Measurements from ENCODE around the gene XXYLT1. TPM values are rescaled to one million over a fixed set of nuclear protein-coding genes. Genes with fewer than 3 reads are reported as not detected.

XXYLT1 gene
- total RNA-seq, 2 donors from 2014 or later, result 1.3 to 4.2 TPM

DNA sequence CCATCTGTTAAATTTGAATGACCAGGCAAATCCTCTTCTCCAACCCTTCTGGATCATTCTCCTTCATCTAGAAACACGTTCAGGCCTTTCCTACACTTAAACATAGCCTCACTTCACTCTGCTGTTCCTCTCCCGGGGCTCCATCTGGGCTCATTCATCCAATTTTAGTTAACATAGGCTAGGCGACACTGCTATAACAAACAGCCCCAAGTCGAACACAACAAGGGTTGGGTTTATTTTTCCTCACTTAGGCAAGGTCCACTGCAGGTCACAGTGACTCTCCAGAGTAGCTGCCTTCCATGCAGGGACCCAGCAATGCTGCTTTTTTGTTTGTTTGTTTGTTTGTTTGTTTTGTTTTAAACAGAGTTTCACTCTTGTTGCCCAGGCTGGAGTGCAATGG lies 250.8 kb downstream of the XXYLT1 start:
- Histone ChIP-seq H3K9me3 (no peaks in the 10 kb centered on the region), H3K27ac (no peak overlapping the region), H3K27me3 (no peaks in the 10 kb centered on the region), H3K4me3 (no peak overlapping the region), H3K36me3 (replicated peaks in 1 of 2; ENCODE audit: insufficient read depth in 1 of 2, low read depth in 2 of 2) (no peaks in the 10 kb centered on the region), H3K4me1 (no peaks in the 10 kb centered on the region)
- intact Hi-C loops (cut with DNase I), result no loop called here
- WGBS, 2 donors, result 58 to 68% methylated on average over 4 of the region's 4 CpGs
- no peak for ATAC-seq
- DNase-seq, result no peak
- TF ChIP-seq CTCF (IDR thresholded peaks at IDR 0.05) (no peak), POLR2A (IDR thresholded peaks at IDR 0.05) (no peak)

DNA sequence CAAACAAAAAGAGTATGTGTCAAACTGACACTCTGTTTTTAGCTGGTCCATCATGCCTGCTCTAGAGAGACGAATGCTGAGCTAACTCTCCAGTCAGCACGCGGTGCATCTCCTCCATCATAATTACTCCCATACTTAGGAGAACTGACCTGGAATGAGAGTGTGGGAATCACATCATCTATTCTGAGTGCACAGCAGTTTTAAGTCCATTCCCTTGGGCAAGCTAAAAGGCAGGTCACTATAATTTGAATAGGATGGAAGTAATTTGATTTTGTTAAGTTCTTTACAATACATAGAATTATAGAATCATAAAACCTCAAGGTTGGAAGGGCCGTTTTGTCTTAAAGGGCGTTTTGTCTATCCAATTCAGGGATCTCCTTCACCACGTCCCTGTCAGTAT lies 251.6 kb downstream of the XXYLT1 start:
- Histone ChIP-seq H3K27ac (no peak overlapping the region), H3K9me3 (no peaks in the 10 kb centered on the region), H3K36me3 (replicated peaks in 1 of 2; ENCODE audit: insufficient read depth in 1 of 2, low read depth in 2 of 2) (no peaks in the 10 kb centered on the region), H3K27me3 (no peaks in the 10 kb centered on the region), H3K4me1 (no peaks in the 10 kb centered on the region), H3K4me3 (no peak overlapping the region)
- TF ChIP-seq POLR2A (IDR thresholded peaks at IDR 0.05), result no peak
- 64 to 76% methylated on average over 6 of the region's 6 CpGs for whole genome bisulfite sequencing, 2 donors
- no peak for DNase-seq
- ATAC-seq, result no peak
- intact Hi-C loops (cut with DNase I), result no loop called here

Small RNAs within 50 kb of the gene (microRNA-seq; reads per million reads assigned to microRNA genes)
- gene MIR3137 (ENCODE audit: borderline number of aligned reads in 2 of 2, borderline replicate concordance in 2 of 2), result 0 reads per million in 2 donors

Small RNAs within 50 kb of the gene (small RNA-seq; reads per million reads assigned to genes)
- not detected for gene MIR3137
- gene RN7SL36P, result not detected
- not detected for gene RNU6-25P

Other genes starting within 250 kb of the XXYLT1 start
- 10 to 100 TPM; 25.1 to 25.9 TPM for gene ACAP2, start 171.9 kb upstream of the XXYLT1 start, total RNA-seq